IMR-90 (cell line): ENCODE results near the gene IRAG1. TPM values are rescaled to one million over a fixed set of nuclear protein-coding genes. Genes with fewer than 3 reads are reported as not detected.
A peak's percentile ranks its signal among the peaks of the same experiment; 100 is the strongest.

ENCODE experiments used
- ATAC-seq: fragments of 200-7000 bp; cut with Tn5 transposase; 2 replicates; pipeline ENCODE4 v1.9.1; 2020; ENCODE audit warnings: low read depth, mild to moderate bottlenecking, moderate library complexity
- BruUV-seq: library from RNA; stranded (reverse); fragments of 400-500 nt; replicated peaks from 2 replicates; lab custom pipeline; 2021; lab: Mats Ljungman, UMichigan
- CTCF ChIA-PET: fragments of 300-600 bp; formaldehyde crosslinking; extraction: SDS; loops from one replicate; lab custom pipeline; 2021; ENCODE audit warnings: antibody characterized with exemption; lab: Yijun Ruan, JAX
- POLR2A ChIA-PET: fragments of 300-600 bp; sonication (Branson Sonifier 250); formaldehyde crosslinking; loops from one replicate; lab custom pipeline; 2022; ENCODE audit warnings: antibody characterized with exemption; ENCODE audit not compliant: unreplicated experiment; lab: Charles Lee
- DNase-seq: peaks from one replicate; pipeline ENCODE4 v3.0.0; 2013
- H2AFZ ChIP-seq: replicated peaks from 2 replicates; pipeline ENCODE3; 2013; ENCODE audit warnings: low read length, mild to moderate bottlenecking; ENCODE audit not compliant: poor library complexity
- H2AK5ac ChIP-seq: 2 replicates; pipeline ENCODE4 v1.6.1; 2013; ENCODE audit warnings: low read depth, low read length, inconsistent platforms
- H2AK9ac ChIP-seq: replicated peaks from 2 replicates; pipeline ENCODE3; 2013; ENCODE audit warnings: mild to moderate bottlenecking, low read depth, low read length, moderate library complexity; ENCODE audit not compliant: poor library complexity
- H2BK120ac ChIP-seq: 2 replicates; pipeline ENCODE4 v1.6.1; 2013; ENCODE audit warnings: low read depth, low read length, inconsistent platforms
- H2BK15ac ChIP-seq: 3 replicates; pipeline ENCODE4 v1.6.1; 2013; ENCODE audit warnings: low read depth, low read length, inconsistent platforms
- H2BK20ac ChIP-seq: 2 replicates; pipeline ENCODE4 v1.6.1; 2013; ENCODE audit warnings: low read depth, mild to moderate bottlenecking, inconsistent platforms, low read length, moderate library complexity
- H2BK5ac ChIP-seq: 2 replicates; pipeline ENCODE4 v1.6.1; 2013; ENCODE audit warnings: mild to moderate bottlenecking, low read depth, low read length, inconsistent platforms; ENCODE audit not compliant: poor library complexity, severe bottlenecking
- H3K14ac ChIP-seq: replicated peaks from 2 replicates; pipeline ENCODE4 v1.6.1; 2013; ENCODE audit warnings: low read depth, low read length, inconsistent platforms
- H3K18ac ChIP-seq: 2 replicates; pipeline ENCODE4 v1.6.1; 2013; ENCODE audit warnings: low read depth, low read length, control low read depth
- H3K23ac ChIP-seq: 2 replicates; pipeline ENCODE4 v1.6.1; 2013; ENCODE audit warnings: low read depth, low read length, inconsistent platforms
- H3K27ac ChIP-seq: 2 replicates; pipeline ENCODE4 v1.5.1; 2013; ENCODE audit warnings: mild to moderate bottlenecking, control low read depth, low read length; ENCODE audit not compliant: insufficient read depth
- H3K27me3 ChIP-seq: 2 replicates; pipeline ENCODE4 v1.6.1; 2013; ENCODE audit warnings: low read length; ENCODE audit not compliant: control insufficient read depth, insufficient read depth
- H3K36me3 ChIP-seq: 2 replicates; pipeline ENCODE4 v1.6.1; 2013; ENCODE audit warnings: low read length, mixed read lengths; ENCODE audit not compliant: control insufficient read depth, insufficient read depth
- H3K4ac ChIP-seq: 2 replicates; pipeline ENCODE4 v1.6.1; 2013; ENCODE audit warnings: low read depth, low read length, inconsistent platforms
- H3K4me1 ChIP-seq: 2 replicates; pipeline ENCODE4 v1.6.1; 2013; ENCODE audit warnings: low read length, mixed read lengths; ENCODE audit not compliant: control insufficient read depth, insufficient read depth
- H3K4me2 ChIP-seq: 2 replicates; pipeline ENCODE4 v1.6.1; 2013; ENCODE audit warnings: low read depth, mild to moderate bottlenecking, control low read depth, low read length, moderate library complexity
- H3K4me3 ChIP-seq: 2 replicates; pipeline ENCODE4 v1.5.1; 2013; ENCODE audit warnings: low read depth, mild to moderate bottlenecking, control low read depth, low read length, moderate library complexity; ENCODE audit not compliant: insufficient read depth
- H3K56ac ChIP-seq: 2 replicates; pipeline ENCODE4 v1.6.1; 2013; ENCODE audit warnings: low read length, inconsistent platforms; ENCODE audit not compliant: insufficient read depth; ENCODE audit errors: extremely low read depth
- H3K79me1 ChIP-seq, 2 experiments: 2 replicates each; pipeline ENCODE4 v1.6.1; 2013; ENCODE audit warnings: low read length in 2 of 2, inconsistent platforms in 1 of 2, low read depth in 1 of 2
- H3K9ac ChIP-seq: 2 replicates; pipeline ENCODE4 v1.6.1; 2013; ENCODE audit warnings: low read depth, low read length, control low read depth
- H3K9me1 ChIP-seq: 2 replicates; pipeline ENCODE4 v1.6.1; 2013; ENCODE audit warnings: low read length, inconsistent platforms; ENCODE audit not compliant: insufficient read depth
- H3K9me3 ChIP-seq: 2 replicates; pipeline ENCODE4 v1.6.1; 2013; ENCODE audit warnings: low read length; ENCODE audit not compliant: control insufficient read depth, insufficient read depth
- H4K20me1 ChIP-seq: 2 replicates; pipeline ENCODE4 v1.6.1; 2013; ENCODE audit warnings: low read length, inconsistent platforms; ENCODE audit not compliant: insufficient read depth
- H4K5ac ChIP-seq: 2 replicates; pipeline ENCODE4 v1.6.1; 2013; ENCODE audit warnings: mild to moderate bottlenecking, low read depth, low read length, control low read depth
- H4K8ac ChIP-seq, 2 experiments: 2 replicates each; pipeline ENCODE4 v1.6.1; 2013; ENCODE audit warnings: low read depth in 2 of 2, low read length in 2 of 2, control low read depth in 1 of 2, inconsistent platforms in 1 of 2
- H4K91ac ChIP-seq: 2 replicates; pipeline ENCODE4 v1.6.1; 2013; ENCODE audit warnings: low read depth, low read length, inconsistent platforms; ENCODE audit not compliant: insufficient read depth
- CEBPB ChIP-seq: IDR thresholded peaks from 2 replicates; pipeline ENCODE4 v1.6.1; 2012; ENCODE audit warnings: low read depth, low read length, improper control_type of control experiment
- MAZ ChIP-seq: IDR thresholded peaks from 2 replicates; pipeline ENCODE4 v1.6.1; 2012; ENCODE audit warnings: low read depth, mild to moderate bottlenecking, low read length, improper control_type of control experiment, moderate library complexity, borderline replicate concordance
- WGBS, 2 experiments: methylation state at CpG; one replicate each; pipeline versions ENCODE4 v1.1.5 to v1.1.7; 2013; ENCODE audit warnings: missing lambda C conversion rate in 2 of 2; ENCODE audit not compliant: insufficient read length in 1 of 2; ENCODE audit errors: extremely low coverage in 2 of 2; 5-methylcytosine and 5-hydroxymethylcytosine counted together
- dilution Hi-C: fragments of 300-500 bp; cut with HindIII; formaldehyde crosslinking; loops from one replicate; pipeline ENCODE4 v1.14.3; 2018; ENCODE audit warnings: low sequenced_read_pairs; ENCODE audit not compliant: unreplicated experiment
- in situ Hi-C: fragments of 300-500 bp; cut with MboI; formaldehyde crosslinking; loops from 3 replicates; pipeline ENCODE4 v1.14.3; 2019; ENCODE audit warnings: low sequenced_read_pairs, inconsistent platforms, mixed read lengths
- intact Hi-C: fragments of 100-400 bp; cut with micrococcal nuclease; formaldehyde crosslinking; loops from 2 replicates; pipeline ENCODE4 v1.10.0; 2022
- polyA plus RNA-seq, 3 experiments: library from polyadenylated mRNA; depleted of rRNA; stranded (reverse); fragments of >200 nt; gene quantifications; 2 replicates each; pipeline ENCODE4 v1.2.3, GENCODE V29; 2012; ENCODE audit warnings: low replicate concordance in 1 of 3
- total RNA-seq: library from RNA; depleted of rRNA; stranded (reverse); fragments of >200 nt; gene quantifications from 2 replicates; pipeline ENCODE4 v1.2.3, GENCODE V29; 2012

IRAG1 gene
- total and polyA plus RNA-seq, 2 of the 4 experiments (the other 2 are of a cell fraction) = 19.4 to 25.8 TPM

- H3K79me1 ChIP-seq = no peaks in the 10 kb centered on the region
- H2AK9ac ChIP-seq = no peak overlapping the region
- H3K4me3 ChIP-seq = no peak overlapping the region
- H3K9ac ChIP-seq = no peak overlapping the region
- no peak overlapping the region for H2BK5ac ChIP-seq
- no CpG with 5 or more reads among the region's 3 CpGs for WGBS, 2 experiments
- DNase-seq (peak; percentile 80), ATAC-seq (peak; percentile 73)
- H2AFZ ChIP-seq = no peak overlapping the region
- H2BK120ac ChIP-seq = no peak overlapping the region
- no peak overlapping the region for H4K91ac ChIP-seq
- H3K9me3 ChIP-seq = no peaks in the 10 kb centered on the region
- TF ChIP-seq CEBPB = peak; percentile 61
- TF ChIP-seq MAZ = no peak
- H3K56ac ChIP-seq = no peak overlapping the region
- no peak overlapping the region for H2BK15ac ChIP-seq
- no peak overlapping the region for H4K8ac ChIP-seq
- no peak overlapping the region for H3K18ac ChIP-seq
- no peak overlapping the region for H3K23ac ChIP-seq
- no peak overlapping the region for H2BK20ac ChIP-seq
- H3K27ac ChIP-seq = no peak overlapping the region
- H3K36me3 ChIP-seq = no peaks in the 10 kb centered on the region
- no peak overlapping the region; the same call in 1 of the 2 replicates for H4K5ac ChIP-seq
- H3K4ac ChIP-seq = no peak overlapping the region; the same call in 1 of the 2 replicates
- no peaks in the 10 kb centered on the region for H3K27me3 ChIP-seq
- H3K4me2 ChIP-seq = no peak overlapping the region
- H4K20me1 ChIP-seq = no peaks in the 10 kb centered on the region
- no TSS peak for BruUV-seq
- H2AK5ac ChIP-seq = no peak overlapping the region
- peaks cover 8% of the 10 kb centered on the region for H3K9me1 ChIP-seq
- ChIA-PET POLR2A (no interaction called here), CTCF (no interaction called here)
- no peak overlapping the region for H3K14ac ChIP-seq
- peaks cover 14% of the 10 kb centered on the region for H3K4me1 ChIP-seq
- dilution Hi-C loops = no loop called here
- in situ Hi-C loops = no loop called here
- intact Hi-C loops = no loop called here
Observed at GRCh38 chr11:10716122-10716521, 22.6 kb upstream of the IRAG1 start.
